ENCODE results near the gene LLCFC1.

LLCFC1 gene

GRCh38 chr7:142950235-142950634 lies 11.0 kb downstream of the LLCFC1 start:
- no peak for DNase-seq (ENCODE audit: low read depth)
- no peak for TF ChIP-seq CTCF (IDR thresholded peaks at IDR 0.05; ENCODE audit: control insufficient read depth, extremely low read depth, insufficient read depth)
- H3K4me3 ChIP-seq (ENCODE audit: low read depth, low read length): no peak overlapping the region

- no peak for TF ChIP-seq CTCF (IDR thresholded peaks at IDR 0.05; ENCODE audit: control insufficient read depth, extremely low read depth, insufficient read depth)
- H3K4me3 ChIP-seq (ENCODE audit: low read depth, low read length): no peak overlapping the region
- no peak for DNase-seq (ENCODE audit: low read depth)
These were observed 15.5 kb downstream of the LLCFC1 start for GRCh38 chr7:142954680-142955268.

GRCh38 chr7:142956951-142957623 lies 17.8 kb downstream of the LLCFC1 start:
- TF ChIP-seq CTCF (IDR thresholded peaks at IDR 0.05; ENCODE audit: control insufficient read depth, extremely low read depth, insufficient read depth): no peak
- DNase-seq (ENCODE audit: low read depth): no peak
- no peak overlapping the region for H3K4me3 ChIP-seq (ENCODE audit: low read depth, low read length)

- no peak overlapping the region for H3K4me3 ChIP-seq (ENCODE audit: low read depth, low read length)
- DNase-seq (ENCODE audit: low read depth): no peak
- TF ChIP-seq CTCF (IDR thresholded peaks at IDR 0.05; ENCODE audit: control insufficient read depth, extremely low read depth, insufficient read depth): no peak
These were observed 18.4 kb downstream of the LLCFC1 start for GRCh38 chr7:142957723-142958122.

- no peak for TF ChIP-seq CTCF (IDR thresholded peaks at IDR 0.05; ENCODE audit: control insufficient read depth, extremely low read depth, insufficient read depth)
- H3K4me3 ChIP-seq (ENCODE audit: low read depth, low read length): no peak overlapping the region
- no peak for DNase-seq (ENCODE audit: low read depth)
These were observed 19.9 kb downstream of the LLCFC1 start for GRCh38 chr7:142959202-142959601.

GRCh38 chr7:142960955-142961512 lies 21.8 kb downstream of the LLCFC1 start:
- DNase-seq (ENCODE audit: low read depth): no peak
- no peak overlapping the region for H3K4me3 ChIP-seq (ENCODE audit: low read depth, low read length)
- TF ChIP-seq CTCF (IDR thresholded peaks at IDR 0.05; ENCODE audit: control insufficient read depth, extremely low read depth, insufficient read depth): peak; percentile 47

Measured in LNCaP clone FGC (cell line).